Neural progenitor cell (in vitro differentiated cells): ENCODE results near the gene HYAL3. TPM values are rescaled to one million over a fixed set of nuclear protein-coding genes. Genes with fewer than 3 reads are reported as not detected.

Experiments
- DNase-seq: peaks from one replicate; pipeline ENCODE4 v3.0.0-alpha.2; 2016; ENCODE audit warnings: low spot score
- H2AFZ ChIP-seq: fragments of 200-600 bp; sonication (generic); replicated peaks from 2 replicates; pipeline ENCODE4 v1.6.1; 2016; ENCODE audit warnings: antibody characterized with exemption
- H3F3A ChIP-seq: fragments of 200-600 bp; sonication (generic); 2 replicates; pipeline ENCODE4 v1.6.1; 2016; ENCODE audit warnings: antibody characterized with exemption, low read depth
- H3K27ac ChIP-seq: fragments of 200-600 bp; sonication (generic); 2 replicates; pipeline ENCODE4 v1.5.1; 2016; ENCODE audit warnings: mild to moderate bottlenecking
- H3K27me3 ChIP-seq: fragments of 200-600 bp; sonication (generic); 2 replicates; pipeline ENCODE4 v1.6.1; 2016; ENCODE audit warnings: mild to moderate bottlenecking, moderate library complexity
- H3K36me3 ChIP-seq: fragments of 200-600 bp; sonication (generic); 2 replicates; pipeline ENCODE4 v1.5.1; 2016
- H3K4me1 ChIP-seq: fragments of 200-600 bp; sonication (generic); 2 replicates; pipeline ENCODE4 v1.6.1; 2016; ENCODE audit warnings: mixed run types
- H3K4me2 ChIP-seq: fragments of 200-600 bp; sonication (generic); 2 replicates; pipeline ENCODE4 v1.6.1; 2016
- H3K4me3 ChIP-seq: fragments of 200-600 bp; sonication (generic); 2 replicates; pipeline ENCODE4 v1.5.1; 2016
- H3K79me2 ChIP-seq: fragments of 200-600 bp; sonication (generic); 2 replicates; pipeline ENCODE4 v1.6.1; 2016; ENCODE audit warnings: low read depth
- H3K9ac ChIP-seq: fragments of 200-600 bp; sonication (generic); 2 replicates; pipeline ENCODE4 v1.6.1; 2016
- H3K9me3 ChIP-seq: fragments of 200-600 bp; sonication (generic); 2 replicates; pipeline ENCODE4 v1.5.1; 2016; ENCODE audit warnings: low read depth
- H4K20me1 ChIP-seq: fragments of 200-600 bp; sonication (generic); 2 replicates; pipeline ENCODE4 v1.6.1; 2016; ENCODE audit warnings: low read depth
- H3K27ac Mint-ChIP-seq: 3 replicates; pipeline ENCODE4 v1.8.0; 2021; ENCODE audit warnings: mixed read lengths
- H3K27me3 Mint-ChIP-seq: 2 replicates; pipeline ENCODE4 v1.8.0; 2022; ENCODE audit warnings: low read depth, mild to moderate bottlenecking, inconsistent platforms, moderate library complexity, mixed read lengths; ENCODE audit not compliant: insufficient read depth
- H3K36me3 Mint-ChIP-seq: 3 replicates; pipeline ENCODE4 v1.8.0; 2021; ENCODE audit warnings: mixed read lengths
- H3K4me1 Mint-ChIP-seq: 3 replicates; pipeline ENCODE4 v1.8.0; 2021; ENCODE audit warnings: mixed read lengths
- H3K4me3 Mint-ChIP-seq: 3 replicates; pipeline ENCODE4 v1.8.0; 2021; ENCODE audit warnings: mild to moderate bottlenecking, moderate library complexity, mixed read lengths
- H3K9me3 Mint-ChIP-seq: 3 replicates; pipeline ENCODE4 v1.8.0; 2020; ENCODE audit warnings: mixed read lengths
- CTCF ChIP-seq: fragments of 200-600 bp; sonication (generic); IDR thresholded peaks from 2 replicates; pipeline ENCODE4 v1.5.1; 2017; ENCODE audit warnings: antibody characterized with exemption, mild to moderate bottlenecking
- EZH2 ChIP-seq: fragments of 200-600 bp; sonication (generic); IDR thresholded peaks from 2 replicates; pipeline ENCODE4 v1.6.1; 2017; ENCODE audit warnings: antibody characterized with exemption, mild to moderate bottlenecking, moderate library complexity
- EZH2phosphoT487 ChIP-seq: fragments of 200-600 bp; sonication (generic); IDR thresholded peaks from 2 replicates; pipeline ENCODE4 v1.6.1; 2017; ENCODE audit warnings: antibody characterized with exemption
- total RNA-seq: library from RNA; depleted of rRNA; stranded (reverse); fragments of >200 nt; gene quantifications from 2 replicates; pipeline ENCODE4 v1.2.3, GENCODE V29; 2015; ENCODE audit warnings: low replicate concordance

Gene HYAL3
- total RNA-seq, 1 donor from 2014 or later, result 2.2 TPM

GRCh38 chr3:50249457-50249856 is 49.7 kb downstream of the HYAL3 start:
- Histone ChIP-seq H2AFZ (no peak overlapping the region), H3K9me3 (no peaks in the 10 kb centered on the region), H3K36me3 (no peaks in the 10 kb centered on the region), H3K4me1 (peaks cover 20% of the 10 kb centered on the region), H3K79me2 (peaks cover 89% of the 10 kb centered on the region), H3F3A (peaks cover 24% of the 10 kb centered on the region), H3K27me3 (no peaks in the 10 kb centered on the region), H4K20me1 (peaks cover 92% of the 10 kb centered on the region), H3K4me2 (no peak overlapping the region), H3K27ac (no peak overlapping the region), H3K4me3 (no peak overlapping the region), H3K9ac (no peak overlapping the region)
- H3K27me3 Mint-ChIP-seq, result peaks cover 5% of the 10 kb centered on the region
- TF ChIP-seq CTCF (no peak), EZH2 (no peak), EZH2phosphoT487 (no peak)
- peaks cover 15% of the 10 kb centered on the region for H3K36me3 Mint-ChIP-seq
- peak overlapping the region; percentile 48 for H3K4me3 Mint-ChIP-seq
- no peak for DNase-seq
- no peaks in the 10 kb centered on the region for H3K9me3 Mint-ChIP-seq
- H3K4me1 Mint-ChIP-seq, result peaks cover 50% of the 10 kb centered on the region
- no peak overlapping the region for H3K27ac Mint-ChIP-seq

GRCh38 chr3:50248387-50248786 is 50.8 kb downstream of the HYAL3 start:
- Histone ChIP-seq H3K9ac (no peak overlapping the region), H3K9me3 (no peaks in the 10 kb centered on the region), H2AFZ (no peak overlapping the region), H3K4me2 (no peak overlapping the region), H3K79me2 (peaks cover 99% of the 10 kb centered on the region), H4K20me1 (peaks cover 88% of the 10 kb centered on the region), H3K27me3 (no peaks in the 10 kb centered on the region), H3K4me3 (no peak overlapping the region), H3K36me3 (no peaks in the 10 kb centered on the region), H3K27ac (no peak overlapping the region), H3F3A (peaks cover 23% of the 10 kb centered on the region), H3K4me1 (peaks cover 24% of the 10 kb centered on the region)
- H3K36me3 Mint-ChIP-seq, result peaks cover 14% of the 10 kb centered on the region
- DNase-seq, result no peak
- peaks cover 5% of the 10 kb centered on the region for H3K27me3 Mint-ChIP-seq
- H3K9me3 Mint-ChIP-seq, result no peaks in the 10 kb centered on the region
- H3K27ac Mint-ChIP-seq, result peak overlapping the region; percentile 91
- TF ChIP-seq EZH2phosphoT487 (no peak), CTCF (no peak), EZH2 (no peak)
- H3K4me1 Mint-ChIP-seq, result peaks cover 54% of the 10 kb centered on the region
- peak overlapping the region; percentile 64 for H3K4me3 Mint-ChIP-seq

DNA sequence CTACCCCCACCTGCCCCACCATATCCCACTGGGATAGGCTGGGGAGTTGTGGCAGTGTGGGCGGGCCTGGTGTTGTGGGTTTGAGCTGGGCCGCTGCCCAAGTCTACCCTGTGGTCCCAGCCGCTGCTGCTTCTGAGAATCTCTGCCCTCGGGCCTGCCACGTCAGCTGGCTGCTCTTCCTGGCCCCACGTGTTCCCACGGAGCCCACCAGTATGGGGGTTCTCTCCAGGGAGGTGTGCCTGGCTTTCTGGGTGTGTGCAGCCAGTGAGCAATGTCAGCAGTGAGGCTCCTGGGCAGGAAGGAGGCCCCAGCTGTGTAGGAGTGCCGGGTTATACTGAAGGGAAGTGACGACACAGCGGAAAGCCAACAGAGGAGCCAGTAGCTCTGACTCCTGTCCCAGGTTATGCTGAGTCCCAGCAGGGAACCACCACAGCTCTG is 52.7 kb downstream of the HYAL3 start:
- Histone ChIP-seq H3K4me3 (no peak overlapping the region), H3K79me2 (peaks cover 100% of the 10 kb centered on the region), H4K20me1 (peaks cover 82% of the 10 kb centered on the region), H3F3A (peaks cover 25% of the 10 kb centered on the region), H3K27me3 (no peaks in the 10 kb centered on the region), H2AFZ (no peak overlapping the region), H3K9ac (no peak overlapping the region), H3K4me2 (peak overlapping the region; percentile 48), H3K4me1 (peaks cover 42% of the 10 kb centered on the region), H3K9me3 (no peaks in the 10 kb centered on the region), H3K36me3 (no peaks in the 10 kb centered on the region), H3K27ac (peak overlapping the region; percentile 57)
- Mint-ChIP-seq H3K36me3 (peaks cover 15% of the 10 kb centered on the region), H3K9me3 (no peaks in the 10 kb centered on the region), H3K4me1 (peaks cover 65% of the 10 kb centered on the region), H3K27ac (peak overlapping the region; percentile 91), H3K4me3 (peak overlapping the region; percentile 60), H3K27me3 (peaks cover 5% of the 10 kb centered on the region)
- peak; percentile 47 for DNase-seq
- TF ChIP-seq EZH2phosphoT487 (no peak), EZH2 (no peak), CTCF (no peak)
